Left renal cortex interstitium (tissue), 4 donors: ENCODE data around the gene SPI1. TPM values are rescaled to one million over a fixed set of nuclear protein-coding genes. Genes with fewer than 3 reads are reported as not detected.
"Not testable (repeated sequence)": the region's sequence is repeated elsewhere in the genome, so short reads cannot be mapped to it uniquely, and the experiment has no call there.

Experiments
- DNase-seq, 4 donors: peaks; one replicate each; pipeline ENCODE4 v3.0.0-alpha.2; 2013; ENCODE audit warnings: low read depth in 4 of 4, low spot score in 2 of 4, missing footprints in 1 of 4
- polyA plus RNA-seq, 4 donors: library from polyadenylated mRNA; unstranded; fragments of 120-200 nt; gene quantifications; one replicate each; pipeline ENCODE4 v1.2.1, GENCODE V29; 2013; ENCODE audit not compliant: insufficient read length in 4 of 4

The SPI1 gene
- polyA plus RNA-seq, 4 donors, result 3.0 to 6.7 (median 4.8) TPM

GRCh38 chr11:47328449-47329390, 49.6 kb downstream of the SPI1 start:
- DNase-seq, result no peak

GRCh38 chr11:47327949-47328348, 50.4 kb downstream of the SPI1 start:
- DNase-seq, result no peak

GRCh38 chr11:47327025-47327424, 51.3 kb downstream of the SPI1 start:
- no peak for DNase-seq

- DNase-seq, result no peak
Measured at GRCh38 chr11:47326198-47326597, 52.1 kb downstream of the SPI1 start.

GRCh38 chr11:47325271-47326041, 52.9 kb downstream of the SPI1 start:
- DNase-seq, result no peak

GRCh38 chr11:47324520-47324919, 53.8 kb downstream of the SPI1 start:
- no peak for DNase-seq

- no peak for DNase-seq
Measured at GRCh38 chr11:47318166-47318565, 60.2 kb downstream of the SPI1 start.

- no peak for DNase-seq
Measured at GRCh38 chr11:47317064-47317828, 61.1 kb downstream of the SPI1 start.

GRCh38 chr11:47316501-47316900, 61.8 kb downstream of the SPI1 start:
- DNase-seq, result not testable (repeated sequence)

- DNase-seq, result no peak
Measured at GRCh38 chr11:47314992-47315391, 63.4 kb downstream of the SPI1 start.

- no peak for DNase-seq
Measured at GRCh38 chr11:47308050-47308823, 70.1 kb downstream of the SPI1 start.

GRCh38 chr11:47306484-47306844, 71.9 kb downstream of the SPI1 start:
- no peak for DNase-seq

- no peak for DNase-seq
Measured at GRCh38 chr11:47305734-47306483, 72.4 kb downstream of the SPI1 start.

Other genes with a start within 250 kb of the SPI1 start
- 10 to 100 TPM; 79.5 to 95.9 (median 87.1) TPM for gene ARFGAP2, start 201.7 kb downstream of the SPI1 start, polyA plus RNA-seq
- gene PACSIN3, start 192.1 kb downstream of the SPI1 start, polyA plus RNA-seq, result 10 to 100 TPM; 31.9 to 39.7 (median 34.5) TPM
- gene DDB2, start 163.6 kb downstream of the SPI1 start, polyA plus RNA-seq, result 10 to 100 TPM; 20.2 to 29.5 (median 23.6) TPM
- gene ACP2, start 129.7 kb downstream of the SPI1 start, polyA plus RNA-seq, result 10 to 100 TPM; 52.2 to 57.9 (median 57.2) TPM
- gene NR1H3, start 120.6 kb downstream of the SPI1 start, polyA plus RNA-seq, result 10 to 100 TPM; 39.5 to 48.7 (median 41.4) TPM
- gene MADD, start 108.4 kb downstream of the SPI1 start, polyA plus RNA-seq, result 10 to 100 TPM; 35.2 to 60.2 (median 46.6) TPM
- gene MYBPC3, start 25.8 kb downstream of the SPI1 start, polyA plus RNA-seq, result under 1 TPM in 3 of 4 donors, not detected in 1; 0.05 to 0.14 (median 0.08) TPM
- 10 to 100 TPM; 42.7 to 75.5 (median 65.3) TPM for gene SLC39A13, start 30.0 kb upstream of the SPI1 start, polyA plus RNA-seq
- 100 to 1,000 TPM; 126 to 176 (median 155) TPM for gene PSMC3, start 47.9 kb upstream of the SPI1 start, polyA plus RNA-seq
- under 1 TPM in 3 of 4 donors, not detected in 1; 0.10 to 0.30 (median 0.21) TPM for gene RAPSN, start 70.6 kb upstream of the SPI1 start, polyA plus RNA-seq
- gene CELF1, start 174.6 kb upstream of the SPI1 start, polyA plus RNA-seq, result 100 to 1,000 TPM in 2 of 4 donors, 10 to 100 TPM in 2; 82.8 to 132 (median 107) TPM
- 10 to 100 TPM; 50.9 to 65.6 (median 58.7) TPM for gene PTPMT1, start 187.1 kb upstream of the SPI1 start, polyA plus RNA-seq
- 10 to 100 TPM; 25.6 to 28.3 (median 26.6) TPM for gene KBTBD4, start 200.4 kb upstream of the SPI1 start, polyA plus RNA-seq
- gene NDUFS3, start 200.5 kb upstream of the SPI1 start, polyA plus RNA-seq, result 100 to 1,000 TPM; 134 to 154 (median 150) TPM
- gene FAM180B, start 208.1 kb upstream of the SPI1 start, polyA plus RNA-seq, result under 1 TPM; 0.21 to 0.63 (median 0.44) TPM
- gene C1QTNF4, start 215.9 kb upstream of the SPI1 start, polyA plus RNA-seq, result 10 to 100 TPM in 2 of 4 donors, 1 to 10 TPM in 2; 4.3 to 13.8 (median 10.4) TPM